ENCODE measurements around the gene TM7SF3. TPM values are rescaled to one million over a fixed set of nuclear protein-coding genes. Genes with fewer than 3 reads are reported as not detected.

Gene TM7SF3
- total RNA-seq, 3 donors from 2014 or later = 47.6 to 69.9 (median 48.0) TPM

DNA sequence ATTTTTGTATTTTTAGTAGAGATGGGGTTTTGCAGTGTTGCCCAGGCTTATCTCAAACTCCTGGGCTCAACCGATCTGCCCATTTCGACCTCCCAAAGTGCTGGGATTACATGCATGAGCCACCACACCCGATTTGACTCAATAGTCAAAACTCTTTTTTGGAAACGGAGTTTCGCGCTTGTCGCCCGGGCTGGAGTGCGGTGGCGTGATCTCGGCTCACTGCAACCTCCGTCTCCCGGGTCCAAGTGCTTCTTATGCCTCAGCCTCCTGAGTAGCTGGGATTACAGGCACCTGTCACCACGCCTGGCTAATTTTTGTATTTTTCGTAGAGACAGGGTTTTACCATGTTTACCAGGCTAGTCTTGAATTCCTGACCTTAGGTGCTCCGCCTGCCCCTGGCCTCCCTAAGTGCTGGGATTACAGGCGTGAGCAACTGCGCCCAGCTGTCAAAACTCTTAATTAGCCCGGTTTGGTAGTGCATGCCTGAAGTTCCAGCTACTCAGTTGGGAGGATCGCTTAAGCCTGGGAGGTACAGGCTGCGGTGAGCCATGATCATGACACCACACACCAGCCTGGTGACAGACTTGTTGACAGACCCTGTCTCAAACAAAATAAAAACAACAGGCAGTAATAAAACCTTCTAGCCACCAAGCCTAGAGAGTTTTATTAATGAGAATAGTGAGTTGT lies 20.6 kb upstream of the TM7SF3 start:
- H3K9me3 ChIP-seq = no peaks in the 10 kb centered on the region
- no peak overlapping the region for H3K4me3 ChIP-seq
- H3K36me3 ChIP-seq (ENCODE audit: low read depth) = no peaks in the 10 kb centered on the region
- TF ChIP-seq CTCF (IDR thresholded peaks at IDR 0.05) = no peak
- H3K4me1 ChIP-seq (ENCODE audit: low read depth) = no peaks in the 10 kb centered on the region
- ATAC-seq (no peak), DNase-seq (no peak)
- intact Hi-C loops (cut with DNase I, micrococcal nuclease) = no loop called here

- no peak for TF ChIP-seq CTCF (IDR thresholded peaks at IDR 0.05)
- Histone ChIP-seq H3K4me3 (no peak overlapping the region), H3K4me1 (ENCODE audit: low read depth) (no peaks in the 10 kb centered on the region), H3K36me3 (ENCODE audit: low read depth) (peaks cover 4% of the 10 kb centered on the region), H3K9me3 (no peaks in the 10 kb centered on the region)
- ATAC-seq (no peak), DNase-seq (no peak)
- intact Hi-C loops (cut with DNase I, micrococcal nuclease) = no loop called here
These were observed 18.5 kb upstream of the TM7SF3 start for GRCh38 chr12:27032679-27033078.

GRCh38 chr12:27031531-27031930 lies 17.3 kb upstream of the TM7SF3 start:
- Histone ChIP-seq H3K4me3 (no peak overlapping the region), H3K9me3 (no peaks in the 10 kb centered on the region), H3K4me1 (ENCODE audit: low read depth) (no peaks in the 10 kb centered on the region), H3K36me3 (ENCODE audit: low read depth) (peaks cover 4% of the 10 kb centered on the region)
- no peak for TF ChIP-seq CTCF (IDR thresholded peaks at IDR 0.05)
- ATAC-seq = no peak
- intact Hi-C loops (cut with DNase I, micrococcal nuclease) = no loop called here
- DNase-seq = no peak

- intact Hi-C loops (cut with DNase I, micrococcal nuclease) = loop anchor here in 1 of 2 donors (10.0 kb wide), 1 partner anchor 289 kb away; no protein-coding TSS in a partner anchor
- DNase-seq (no peak), ATAC-seq (no peak)
- Histone ChIP-seq H3K4me3 (no peak overlapping the region), H3K4me1 (ENCODE audit: low read depth) (peaks cover 9% of the 10 kb centered on the region), H3K9me3 (no peaks in the 10 kb centered on the region), H3K36me3 (ENCODE audit: low read depth) (peaks cover 4% of the 10 kb centered on the region)
- TF ChIP-seq CTCF (IDR thresholded peaks at IDR 0.05) = no peak
These were observed 12.1 kb upstream of the TM7SF3 start for GRCh38 chr12:27026257-27026656.

DNA sequence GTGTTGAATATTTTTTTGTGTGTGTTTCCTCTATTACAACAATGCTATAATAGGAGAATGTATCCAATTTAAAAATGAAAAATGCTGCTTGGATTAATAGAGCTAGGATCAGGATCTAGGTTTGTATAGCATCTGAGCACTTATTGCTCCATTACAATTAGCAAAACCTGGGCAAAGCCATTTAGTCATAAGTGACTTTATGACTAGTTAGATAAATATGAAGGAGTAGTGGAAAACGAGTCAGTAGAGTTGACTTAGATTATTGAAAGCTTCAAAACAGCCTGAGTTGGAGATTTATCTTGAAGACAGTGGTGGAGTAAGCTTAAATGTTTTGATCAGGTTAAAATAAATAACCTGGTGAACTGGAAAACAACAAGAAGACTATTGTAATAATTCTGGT lies 10.9 kb upstream of the TM7SF3 start:
- Histone ChIP-seq H3K9me3 (no peaks in the 10 kb centered on the region), H3K4me1 (ENCODE audit: low read depth) (peaks cover 9% of the 10 kb centered on the region), H3K4me3 (no peak overlapping the region), H3K36me3 (ENCODE audit: low read depth) (peaks cover 4% of the 10 kb centered on the region)
- ATAC-seq (no peak), DNase-seq (no peak)
- TF ChIP-seq CTCF (IDR thresholded peaks at IDR 0.05) = no peak
- intact Hi-C loops (cut with DNase I, micrococcal nuclease) = loop anchor here in 1 of 2 donors (10.0 kb wide), 1 partner anchor 290 kb away; no protein-coding TSS in a partner anchor

Measured in mucosa of descending colon (tissue), 3 donors.